HEK293 (cell line): ENCODE results near the gene NSUN6.

Experiments used
- CTCF ChIA-PET: fragments of 350-600 bp; formaldehyde crosslinking; extraction: SDS; loops from one replicate; lab custom pipeline; 2021; ENCODE audit warnings: antibody characterized with exemption; lab: Yijun Ruan, JAX
- POLR2A ChIA-PET: fragments of 300-600 bp; formaldehyde crosslinking; extraction: SDS; loops from one replicate; lab custom pipeline; 2020; ENCODE audit warnings: antibody characterized with exemption, inconsistent platforms; lab: Yijun Ruan, JAX
- H3K27ac ChIP-seq: fragments of 200-500 bp; sonication (Bioruptor generic); 2 replicates; pipeline ENCODE4 v1.5.1; 2014; ENCODE audit warnings: low read depth, low read length, control low read depth, inconsistent platforms; ENCODE audit errors: extremely low read depth
- H3K36me3 ChIP-seq, 2 experiments: fragments of 200-500 bp in 1 of 2; sonication (Bioruptor generic) in 1 of 2; 1 replicate in 1 of 2; 2 replicates in 1 of 2; pipeline ENCODE4 v1.5.1; 2014 to 2017; ENCODE audit warnings: inconsistent platforms in 2 of 2, low read length in 2 of 2; ENCODE audit not compliant: control insufficient read depth in 2 of 2, insufficient read depth in 1 of 2
- H3K4me1 ChIP-seq: fragments of 200-500 bp; sonication (Bioruptor generic); 2 replicates; pipeline ENCODE4 v1.5.1; 2014; ENCODE audit warnings: mild to moderate bottlenecking, low read length, inconsistent platforms; ENCODE audit not compliant: control insufficient read depth, insufficient read depth
- H3K4me3 ChIP-seq: 2 replicates; pipeline ENCODE4 v1.5.1; 2011; ENCODE audit warnings: low read depth, mild to moderate bottlenecking, control low read depth, low read length, moderate library complexity
- H3K9me3 ChIP-seq: fragments of 200-500 bp; sonication (Bioruptor generic); 2 replicates; pipeline ENCODE4 v1.5.1; 2014; ENCODE audit warnings: low read depth, low read length, inconsistent platforms; ENCODE audit not compliant: control insufficient read depth, insufficient read depth
- EGR2 ChIP-seq: fragments of 450-650 bp; formaldehyde crosslinking; IDR thresholded peaks from 2 replicates; pipeline ENCODE4 v1.5.1; 2016; ENCODE audit warnings: low read depth, missing biosample characterization, missing genetic modification characterization
- IKZF3 ChIP-seq: fragments of 450-650 bp; IDR thresholded peaks from 2 replicates; pipeline ENCODE4 v1.5.0; 2018; ENCODE audit warnings: missing biosample characterization, mild to moderate bottlenecking, missing genetic modification characterization, moderate library complexity
- MYNN ChIP-seq: fragments of 450-650 bp; formaldehyde crosslinking; IDR thresholded peaks from 2 replicates; pipeline ENCODE4 v1.5.1; 2016; ENCODE audit warnings: missing biosample characterization, missing genetic modification characterization, borderline replicate concordance
- YY2 ChIP-seq: fragments of 450-650 bp; formaldehyde crosslinking; IDR thresholded peaks from 2 replicates; pipeline ENCODE4 v1.5.1; 2016; ENCODE audit warnings: missing biosample characterization, missing genetic modification characterization
- ZBTB48 ChIP-seq: fragments of 450-650 bp; formaldehyde crosslinking; IDR thresholded peaks from 2 replicates; pipeline ENCODE4 v1.5.1; 2016; ENCODE audit warnings: missing biosample characterization, missing genetic modification characterization
- ZNF175 ChIP-seq: fragments of 450-650 bp; formaldehyde crosslinking; IDR thresholded peaks from 2 replicates; pipeline ENCODE4 v1.5.1; 2016; ENCODE audit warnings: missing biosample characterization, missing genetic modification characterization
- ZNF19 ChIP-seq: fragments of 450-650 bp; formaldehyde crosslinking; IDR thresholded peaks from 2 replicates; pipeline ENCODE4; 2016; ENCODE audit warnings: missing biosample characterization, missing genetic modification characterization, low read depth
- ZNF221 ChIP-seq: fragments of 450-650 bp; formaldehyde crosslinking; IDR thresholded peaks from 2 replicates; pipeline ENCODE4 v1.5.1; 2017; ENCODE audit warnings: missing biosample characterization, missing genetic modification characterization, borderline replicate concordance
- ZNF280D ChIP-seq: fragments of 450-650 bp; formaldehyde crosslinking; IDR thresholded peaks from 2 replicates; pipeline ENCODE4 v1.5.1; 2016; ENCODE audit warnings: missing biosample characterization, missing genetic modification characterization
- ZNF354C ChIP-seq: fragments of 450-650 bp; formaldehyde crosslinking; IDR thresholded peaks from 2 replicates; pipeline ENCODE4 v1.5.1; 2016; ENCODE audit warnings: missing biosample characterization, missing genetic modification characterization, low read depth, borderline replicate concordance
- ZNF394 ChIP-seq: fragments of 450-650 bp; formaldehyde crosslinking; IDR thresholded peaks from 2 replicates; pipeline ENCODE4 v1.5.1; 2016; ENCODE audit warnings: missing biosample characterization, missing genetic modification characterization, mild to moderate bottlenecking, moderate library complexity, borderline replicate concordance
- ZNF549 ChIP-seq: fragments of 450-650 bp; IDR thresholded peaks from 2 replicates; pipeline ENCODE4 v1.5.1; 2018; ENCODE audit warnings: missing biosample characterization, missing genetic modification characterization, mild to moderate bottlenecking, inconsistent platforms, moderate library complexity
- ZNF585B ChIP-seq: fragments of 450-650 bp; formaldehyde crosslinking; IDR thresholded peaks from 2 replicates; pipeline ENCODE4 v1.5.1; 2016; ENCODE audit warnings: missing biosample characterization, missing genetic modification characterization
- ZNF658 ChIP-seq: fragments of 450-650 bp; formaldehyde crosslinking; IDR thresholded peaks from 2 replicates; pipeline ENCODE4; 2016; ENCODE audit warnings: missing biosample characterization, missing genetic modification characterization
- ZNF707 ChIP-seq: fragments of 450-650 bp; formaldehyde crosslinking; IDR thresholded peaks from 2 replicates; pipeline ENCODE4 v1.5.1; 2016; ENCODE audit warnings: missing biosample characterization, missing genetic modification characterization
- ZNF747 ChIP-seq: fragments of 450-650 bp; formaldehyde crosslinking; IDR thresholded peaks from 2 replicates; pipeline ENCODE4 v1.5.1; 2016; ENCODE audit warnings: missing biosample characterization, missing genetic modification characterization
- TF ChIP-seq, protein P1 (sequence below): fragments of 450-650 bp; formaldehyde crosslinking; IDR thresholded peaks from 2 replicates; pipeline ENCODE4 v1.5.1; 2016; ENCODE audit warnings: missing biosample characterization, missing genetic modification characterization
- TF ChIP-seq, protein P2 (sequence below): fragments of 450-650 bp; formaldehyde crosslinking; IDR thresholded peaks from 2 replicates; pipeline ENCODE4; 2016; ENCODE audit warnings: missing biosample characterization, missing genetic modification characterization
- TF ChIP-seq, protein P3 (sequence below): fragments of 450-650 bp; formaldehyde crosslinking; IDR thresholded peaks from 2 replicates; pipeline ENCODE4 v1.5.1; 2016; ENCODE audit warnings: missing biosample characterization, missing genetic modification characterization
- TF ChIP-seq, protein P4 (sequence below): fragments of 450-650 bp; formaldehyde crosslinking; optimal IDR thresholded peaks from 2 replicates; pipeline ENCODE3; 2016; ENCODE audit warnings: missing biosample characterization, mild to moderate bottlenecking, missing genetic modification characterization
- TF ChIP-seq, protein P5 (sequence below): fragments of 450-650 bp; formaldehyde crosslinking; conservative IDR thresholded peaks from 2 replicates; pipeline ENCODE4 v1.5.1; 2016; ENCODE audit warnings: low read depth, missing biosample characterization, missing genetic modification characterization

NSUN6 gene

DNA sequence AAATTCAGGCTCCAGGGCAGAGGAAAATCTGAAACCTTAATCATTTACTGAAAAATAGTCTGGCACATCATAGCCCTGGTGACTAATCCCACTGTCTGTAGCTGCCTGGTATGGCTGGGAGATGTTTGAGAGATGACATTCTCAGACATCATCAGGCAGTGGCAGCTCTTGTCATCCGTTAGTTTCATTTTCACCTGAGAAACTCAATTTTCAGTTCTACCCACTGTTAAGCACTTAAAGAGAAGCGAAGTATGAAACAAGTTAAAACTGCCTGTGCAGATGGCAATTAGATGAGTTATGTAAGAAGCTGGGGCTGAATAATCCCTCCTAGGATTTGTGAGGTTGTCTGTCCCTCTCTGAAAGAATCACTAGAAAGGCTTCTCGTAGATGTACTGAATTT is 150.2 kb downstream of the NSUN6 start (continued):
- no peak for TF ChIP-seq ZBTB48 (tag by site-specific recombination)
- TF ChIP-seq, protein P1, sequence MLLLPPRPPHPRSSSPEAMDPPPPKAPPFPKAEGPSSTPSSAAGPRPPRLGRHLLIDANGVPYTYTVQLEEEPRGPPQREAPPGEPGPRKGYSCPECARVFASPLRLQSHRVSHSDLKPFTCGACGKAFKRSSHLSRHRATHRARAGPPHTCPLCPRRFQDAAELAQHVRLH, result no peak
- TF ChIP-seq, all 188 proteins: peak for 0

DNA sequence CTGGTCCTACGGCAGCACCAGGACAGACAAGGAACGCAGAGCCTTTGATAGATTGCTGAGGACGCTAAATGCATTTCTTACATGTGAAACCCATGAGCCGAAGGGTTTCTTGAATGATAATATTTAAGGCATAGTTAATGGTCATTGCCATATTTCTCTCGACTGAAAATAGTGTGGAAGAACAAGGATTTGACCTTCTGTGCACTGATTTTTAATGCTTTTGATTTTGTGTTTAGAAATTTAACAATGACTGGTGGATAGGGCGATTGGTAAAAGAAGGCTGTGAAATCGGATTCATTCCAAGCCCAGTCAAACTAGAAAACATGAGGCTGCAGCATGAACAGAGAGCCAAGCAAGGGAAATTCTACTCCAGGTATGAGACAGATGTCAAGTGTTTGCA is 150.8 kb downstream of the NSUN6 start:
- Histone ChIP-seq H3K9me3 (no peaks in the 10 kb centered on the region), H3K4me3 (no peak overlapping the region), H3K27ac (no peak overlapping the region), H3K36me3 (no peaks in the 10 kb centered on the region), H3K4me1 (no peaks in the 10 kb centered on the region)
- ChIA-PET CTCF (no interaction called here), POLR2A (no interaction called here)
- TF ChIP-seq EGR2 (tag by site-specific recombination) (no peak), ZNF658 (tag by site-specific recombination) (no peak), IKZF3 (tag by site-specific recombination) (no peak), ZNF585B (tag by site-specific recombination) (no peak), ZNF394 (tag by site-specific recombination) (no peak), ZNF221 (tag by site-specific recombination) (no peak), YY2 (no peak), ZNF354C (no peak)
- TF ChIP-seq, protein P2, sequence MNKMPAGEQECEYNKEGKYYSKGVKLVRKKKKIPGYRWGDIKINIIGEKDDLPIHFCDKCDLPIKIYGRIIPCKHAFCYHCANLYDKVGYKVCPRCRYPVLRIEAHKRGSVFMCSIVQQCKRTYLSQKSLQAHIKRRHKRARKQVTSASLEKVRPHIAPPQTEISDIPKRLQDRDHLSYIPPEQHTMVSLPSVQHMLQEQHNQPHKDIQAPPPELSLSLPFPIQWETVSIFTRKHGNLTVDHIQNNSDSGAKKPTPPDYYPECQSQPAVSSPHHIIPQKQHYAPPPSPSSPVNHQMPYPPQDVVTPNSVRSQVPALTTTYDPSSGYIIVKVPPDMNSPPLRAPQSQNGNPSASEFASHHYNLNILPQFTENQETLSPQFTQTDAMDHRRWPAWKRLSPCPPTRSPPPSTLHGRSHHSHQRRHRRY (tag by site-specific recombination), result no peak

DNA sequence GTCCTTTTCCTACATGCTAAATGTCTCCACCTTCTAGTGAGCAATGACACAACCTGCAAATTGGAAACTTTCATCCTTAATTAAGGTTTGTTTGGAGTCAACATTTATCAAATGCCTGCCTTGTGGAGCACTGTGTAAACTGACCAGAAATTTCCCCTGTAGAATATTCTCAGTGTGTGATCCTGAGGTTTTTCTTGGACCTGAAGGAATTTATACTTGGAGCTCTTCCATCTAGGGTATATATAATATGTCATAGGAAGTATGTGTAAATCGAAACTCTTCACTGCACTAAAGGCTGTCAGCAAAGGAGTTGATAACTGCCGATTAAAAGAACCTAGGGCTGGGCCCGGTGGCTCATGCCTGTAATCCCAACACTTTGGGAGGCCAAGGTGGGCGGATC is 152.4 kb downstream of the NSUN6 start:
- no peaks in the 10 kb centered on the region for H3K36me3 ChIP-seq
- H3K27ac ChIP-seq, result no peak overlapping the region
- ChIA-PET CTCF (interaction anchor here (0.6 to 0.7 kb wide), 2 partner anchors 1036 to 1236 kb away, joined by 4 read pairs; no protein-coding TSS in a partner anchor), POLR2A (no interaction called here)
- H3K4me3 ChIP-seq, result no peak overlapping the region
- no peaks in the 10 kb centered on the region for H3K4me1 ChIP-seq
- H3K9me3 ChIP-seq, result no peaks in the 10 kb centered on the region
- no peak for TF ChIP-seq ZNF280D (tag by site-specific recombination)
- no peak for TF ChIP-seq ZNF707 (tag by site-specific recombination)
- no peak for TF ChIP-seq ZNF175 (tag by site-specific recombination)
- TF ChIP-seq, protein P3, sequence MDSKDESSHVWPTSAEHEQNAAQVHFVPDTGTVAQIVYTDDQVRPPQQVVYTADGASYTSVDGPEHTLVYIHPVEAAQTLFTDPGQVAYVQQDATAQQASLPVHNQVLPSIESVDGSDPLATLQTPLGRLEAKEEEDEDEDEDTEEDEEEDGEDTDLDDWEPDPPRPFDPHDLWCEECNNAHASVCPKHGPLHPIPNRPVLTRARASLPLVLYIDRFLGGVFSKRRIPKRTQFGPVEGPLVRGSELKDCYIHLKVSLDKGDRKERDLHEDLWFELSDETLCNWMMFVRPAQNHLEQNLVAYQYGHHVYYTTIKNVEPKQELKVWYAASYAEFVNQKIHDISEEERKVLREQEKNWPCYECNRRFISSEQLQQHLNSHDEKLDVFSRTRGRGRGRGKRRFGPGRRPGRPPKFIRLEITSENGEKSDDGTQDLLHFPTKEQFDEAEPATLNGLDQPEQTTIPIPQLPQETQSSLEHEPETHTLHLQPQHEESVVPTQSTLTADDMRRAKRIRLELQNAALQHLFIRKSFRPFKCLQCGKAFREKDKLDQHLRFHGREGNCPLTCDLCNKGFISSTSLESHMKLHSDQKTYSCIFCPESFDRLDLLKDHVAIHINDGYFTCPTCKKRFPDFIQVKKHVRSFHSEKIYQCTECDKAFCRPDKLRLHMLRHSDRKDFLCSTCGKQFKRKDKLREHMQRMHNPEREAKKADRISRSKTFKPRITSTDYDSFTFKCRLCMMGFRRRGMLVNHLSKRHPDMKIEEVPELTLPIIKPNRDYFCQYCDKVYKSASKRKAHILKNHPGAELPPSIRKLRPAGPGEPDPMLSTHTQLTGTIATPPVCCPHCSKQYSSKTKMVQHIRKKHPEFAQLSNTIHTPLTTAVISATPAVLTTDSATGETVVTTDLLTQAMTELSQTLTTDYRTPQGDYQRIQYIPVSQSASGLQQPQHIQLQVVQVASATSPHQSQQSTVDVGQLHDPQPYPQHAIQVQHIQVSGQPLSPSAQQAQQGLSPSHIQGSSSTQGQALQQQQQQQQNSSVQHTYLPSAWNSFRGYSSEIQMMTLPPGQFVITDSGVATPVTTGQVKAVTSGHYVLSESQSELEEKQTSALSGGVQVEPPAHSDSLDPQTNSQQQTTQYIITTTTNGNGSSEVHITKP (tag by site-specific recombination), result no peak
- TF ChIP-seq ZNF19 (tag by site-specific recombination), result no peak
- TF ChIP-seq ZNF747 (tag by site-specific recombination), result no peak
- TF ChIP-seq, protein P4, sequence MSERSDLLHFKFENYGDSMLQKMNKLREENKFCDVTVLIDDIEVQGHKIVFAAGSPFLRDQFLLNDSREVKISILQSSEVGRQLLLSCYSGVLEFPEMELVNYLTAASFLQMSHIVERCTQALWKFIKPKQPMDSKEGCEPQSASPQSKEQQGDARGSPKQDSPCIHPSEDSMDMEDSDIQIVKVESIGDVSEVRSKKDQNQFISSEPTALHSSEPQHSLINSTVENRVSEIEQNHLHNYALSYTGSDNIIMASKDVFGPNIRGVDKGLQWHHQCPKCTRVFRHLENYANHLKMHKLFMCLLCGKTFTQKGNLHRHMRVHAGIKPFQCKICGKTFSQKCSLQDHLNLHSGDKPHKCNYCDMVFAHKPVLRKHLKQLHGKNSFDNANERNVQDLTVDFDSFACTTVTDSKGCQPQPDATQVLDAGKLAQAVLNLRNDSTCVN, result no peak
- TF ChIP-seq ZNF549 (tag by site-specific recombination), result no peak
- TF ChIP-seq, protein P5, sequence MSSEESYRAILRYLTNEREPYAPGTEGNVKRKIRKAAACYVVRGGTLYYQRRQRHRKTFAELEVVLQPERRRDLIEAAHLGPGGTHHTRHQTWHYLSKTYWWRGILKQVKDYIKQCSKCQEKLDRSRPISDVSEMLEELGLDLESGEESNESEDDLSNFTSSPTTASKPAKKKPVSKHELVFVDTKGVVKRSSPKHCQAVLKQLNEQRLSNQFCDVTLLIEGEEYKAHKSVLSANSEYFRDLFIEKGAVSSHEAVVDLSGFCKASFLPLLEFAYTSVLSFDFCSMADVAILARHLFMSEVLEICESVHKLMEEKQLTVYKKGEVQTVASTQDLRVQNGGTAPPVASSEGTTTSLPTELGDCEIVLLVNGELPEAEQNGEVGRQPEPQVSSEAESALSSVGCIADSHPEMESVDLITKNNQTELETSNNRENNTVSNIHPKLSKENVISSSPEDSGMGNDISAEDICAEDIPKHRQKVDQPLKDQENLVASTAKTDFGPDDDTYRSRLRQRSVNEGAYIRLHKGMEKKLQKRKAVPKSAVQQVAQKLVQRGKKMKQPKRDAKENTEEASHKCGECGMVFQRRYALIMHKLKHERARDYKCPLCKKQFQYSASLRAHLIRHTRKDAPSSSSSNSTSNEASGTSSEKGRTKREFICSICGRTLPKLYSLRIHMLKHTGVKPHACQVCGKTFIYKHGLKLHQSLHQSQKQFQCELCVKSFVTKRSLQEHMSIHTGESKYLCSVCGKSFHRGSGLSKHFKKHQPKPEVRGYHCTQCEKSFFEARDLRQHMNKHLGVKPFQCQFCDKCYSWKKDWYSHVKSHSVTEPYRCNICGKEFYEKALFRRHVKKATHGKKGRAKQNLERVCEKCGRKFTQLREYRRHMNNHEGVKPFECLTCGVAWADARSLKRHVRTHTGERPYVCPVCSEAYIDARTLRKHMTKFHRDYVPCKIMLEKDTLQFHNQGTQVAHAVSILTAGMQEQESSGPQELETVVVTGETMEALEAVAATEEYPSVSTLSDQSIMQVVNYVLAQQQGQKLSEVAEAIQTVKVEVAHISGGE, result no peak
- TF ChIP-seq ZNF394 (tag by site-specific recombination), result no peak
- TF ChIP-seq MYNN (tag by site-specific recombination), result no peak
